ENCODE measurements around the gene BCOR.

GRCh38 chrX:40035726-40036125 lies 62.0 kb downstream of the BCOR start:
- TF ChIP-seq, protein P1, sequence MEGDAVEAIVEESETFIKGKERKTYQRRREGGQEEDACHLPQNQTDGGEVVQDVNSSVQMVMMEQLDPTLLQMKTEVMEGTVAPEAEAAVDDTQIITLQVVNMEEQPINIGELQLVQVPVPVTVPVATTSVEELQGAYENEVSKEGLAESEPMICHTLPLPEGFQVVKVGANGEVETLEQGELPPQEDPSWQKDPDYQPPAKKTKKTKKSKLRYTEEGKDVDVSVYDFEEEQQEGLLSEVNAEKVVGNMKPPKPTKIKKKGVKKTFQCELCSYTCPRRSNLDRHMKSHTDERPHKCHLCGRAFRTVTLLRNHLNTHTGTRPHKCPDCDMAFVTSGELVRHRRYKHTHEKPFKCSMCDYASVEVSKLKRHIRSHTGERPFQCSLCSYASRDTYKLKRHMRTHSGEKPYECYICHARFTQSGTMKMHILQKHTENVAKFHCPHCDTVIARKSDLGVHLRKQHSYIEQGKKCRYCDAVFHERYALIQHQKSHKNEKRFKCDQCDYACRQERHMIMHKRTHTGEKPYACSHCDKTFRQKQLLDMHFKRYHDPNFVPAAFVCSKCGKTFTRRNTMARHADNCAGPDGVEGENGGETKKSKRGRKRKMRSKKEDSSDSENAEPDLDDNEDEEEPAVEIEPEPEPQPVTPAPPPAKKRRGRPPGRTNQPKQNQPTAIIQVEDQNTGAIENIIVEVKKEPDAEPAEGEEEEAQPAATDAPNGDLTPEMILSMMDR (IDR thresholded peaks at IDR 0.05; ENCODE audit: insufficient read depth, low read length), result no peak
- TF ChIP-seq SPI1 (IDR thresholded peaks at IDR 0.05; ENCODE audit: borderline replicate concordance, low read depth) (no peak), GABPA (IDR thresholded peaks at IDR 0.05; ENCODE audit: low read depth) (no peak), REST (IDR thresholded peaks at IDR 0.05; ENCODE audit: insufficient replicate concordance, low read depth) (no peak), POLR2AphosphoS5 (IDR thresholded peaks at IDR 0.05; ENCODE audit: low read depth) (no peak)
